Keratinocyte (primary cell): ENCODE data around the gene SBNO2. TPM values are rescaled to one million over a fixed set of nuclear protein-coding genes. Genes with fewer than 3 reads are reported as not detected.

Experiments
- DNase-seq: peaks from one replicate; pipeline ENCODE4 v3.0.0-alpha.2; 2011; ENCODE audit warnings: low read depth, missing footprints, low spot score
- FAIRE-seq: peaks from 2 replicates; lab custom pipeline; 2011; peaks lifted over from hg19 to GRCh38; lab: Jason Lieb, UNC
- H2AFZ ChIP-seq: 2 replicates; pipeline ENCODE4 v1.6.0; 2012; ENCODE audit warnings: low read length, control low read depth, inconsistent platforms; ENCODE audit not compliant: control insufficient read depth
- H3K27ac ChIP-seq: 2 replicates; pipeline ENCODE4 v1.5.1; 2011; ENCODE audit warnings: low read length; ENCODE audit not compliant: control insufficient read depth, insufficient read depth
- H3K27me3 ChIP-seq: 3 replicates; pipeline ENCODE4 v1.6.0; 2011; ENCODE audit warnings: low read length; ENCODE audit not compliant: control insufficient read depth, insufficient read depth; ENCODE audit errors: extremely low read depth
- H3K36me3 ChIP-seq, 2 experiments: 2 replicates in 1 of 2; 3 replicates in 1 of 2; pipeline ENCODE4 v1.5.1; 2011; ENCODE audit warnings: low read length in 2 of 2, mild to moderate bottlenecking in 1 of 2; ENCODE audit not compliant: control insufficient read depth in 2 of 2, insufficient read depth in 2 of 2; ENCODE audit errors: extremely low read depth in 1 of 2
- H3K4me1 ChIP-seq: 3 replicates; pipeline ENCODE4 v1.5.1; 2011; ENCODE audit warnings: low read length; ENCODE audit not compliant: control insufficient read depth, insufficient read depth; ENCODE audit errors: extremely low read depth
- H3K4me2 ChIP-seq: 3 replicates; pipeline ENCODE4 v1.6.0; 2011; ENCODE audit warnings: low read depth, low read length; ENCODE audit not compliant: control insufficient read depth, insufficient read depth; ENCODE audit errors: extremely low read depth
- H3K4me3 ChIP-seq, 3 experiments: fragments of 200-600 bp in 1 of 3; sonication (generic) in 1 of 3; 2 replicates in 2 of 3; 3 replicates in 1 of 3; pipeline ENCODE4 v1.5.1; 2011 to 2016; ENCODE audit warnings: low read length in 3 of 3, mild to moderate bottlenecking in 3 of 3, control low read depth in 2 of 3, inconsistent platforms in 1 of 3, low read depth in 1 of 3, mixed read lengths in 1 of 3, mixed run types in 1 of 3, moderate library complexity in 1 of 3; ENCODE audit not compliant: control insufficient read depth in 2 of 3, insufficient read depth in 2 of 3; ENCODE audit errors: extremely low read depth in 1 of 3
- H3K79me2 ChIP-seq: 2 replicates; pipeline ENCODE4 v1.6.0; 2012; ENCODE audit warnings: low read length; ENCODE audit not compliant: control insufficient read depth, insufficient read depth
- H3K9ac ChIP-seq: 3 replicates; pipeline ENCODE4 v1.6.0; 2011; ENCODE audit warnings: low read length; ENCODE audit not compliant: control insufficient read depth, insufficient read depth; ENCODE audit errors: extremely low read depth
- H3K9me1 ChIP-seq: 3 replicates; pipeline ENCODE4 v1.6.0; 2011; ENCODE audit warnings: low read length; ENCODE audit not compliant: control insufficient read depth, insufficient read depth; ENCODE audit errors: extremely low read depth
- H3K9me3 ChIP-seq: 2 replicates; pipeline ENCODE4 v1.5.1; 2012; ENCODE audit warnings: low read depth, low read length; ENCODE audit not compliant: control insufficient read depth
- H4K20me1 ChIP-seq: 3 replicates; pipeline ENCODE4 v1.6.0; 2011; ENCODE audit warnings: low read length; ENCODE audit not compliant: control insufficient read depth, insufficient read depth; ENCODE audit errors: extremely low read depth
- CTCF ChIP-seq, 3 experiments: IDR thresholded peaks in 1 of 3; conservative IDR thresholded peaks in 1 of 3; optimal IDR thresholded peaks in 1 of 3; 2 replicates in 2 of 3; 3 replicates in 1 of 3; pipeline versions ENCODE3 to v1.5.1; 2011; ENCODE audit warnings: low read length in 3 of 3, mild to moderate bottlenecking in 3 of 3, moderate library complexity in 2 of 3, control low read depth in 1 of 3, inconsistent platforms in 1 of 3; ENCODE audit not compliant: insufficient read depth in 2 of 3; ENCODE audit errors: extremely low read depth in 1 of 3
- EZH2 ChIP-seq: IDR thresholded peaks from one replicate; pipeline ENCODE4 v1.6.1; 2012; ENCODE audit warnings: inconsistent platforms, mild to moderate bottlenecking, low read length, moderate library complexity
- dilution Hi-C: fragments of 300-500 bp; cut with MboI; formaldehyde crosslinking; loops from one replicate; pipeline ENCODE4 v1.7.0; 2020; ENCODE audit warnings: low sequenced_read_pairs; ENCODE audit not compliant: extremely low pct_ligation_motif_present
- polyA plus RNA-seq, 5 experiments: library from polyadenylated mRNA; depleted of rRNA in 3 of 5; stranded (reverse) in 3 of 5; stranded (forward) in 1 of 5; unstranded in 1 of 5; fragments of >200 nt; gene quantifications; 1 replicate in 1 of 5; 2 replicates in 3 of 5; 3 replicates in 1 of 5; pipeline versions ENCODE4 v1.2.1 to v1.2.3, GENCODE V29; 2011 to 2012; ENCODE audit warnings: missing spikeins in 2 of 5, low read depth in 1 of 5, low replicate concordance in 1 of 5

Gene SBNO2
- polyA plus RNA-seq, 1 donor (not counting 4 experiments of a cell fraction or from before 2014, with no cell fraction given): 10.9 TPM

- FAIRE-seq (no peak), DNase-seq (no peak)
- H2AFZ ChIP-seq: no peak overlapping the region
- no peaks in the 10 kb centered on the region for H3K9me1 ChIP-seq
- H3K4me2 ChIP-seq: no peak overlapping the region
- no peak overlapping the region for H3K27ac ChIP-seq
- no peak overlapping the region for H3K9ac ChIP-seq
- TF ChIP-seq EZH2 (no peak), CTCF (optimal IDR thresholded peaks at IDR 0.05 in 1 of 3, IDR thresholded peaks at IDR 0.05 in 1 of 3, conservative IDR thresholded peaks at IDR 0.05 in 1 of 3; ENCODE audit: extremely low read depth in 1 of 3, insufficient read depth in 2 of 3, low read length in 3 of 3) (no peak)
- H3K79me2 ChIP-seq: peaks cover 68% of the 10 kb centered on the region
- H3K27me3 ChIP-seq: no peaks in the 10 kb centered on the region
- H3K4me3 ChIP-seq: no peak overlapping the region
- H3K36me3 ChIP-seq: peaks cover 12 to 17% of the 10 kb centered on the region in 2 experiments
- peaks cover 19% of the 10 kb centered on the region for H3K4me1 ChIP-seq
- peaks cover 6% of the 10 kb centered on the region for H4K20me1 ChIP-seq
- no peaks in the 10 kb centered on the region for H3K9me3 ChIP-seq
- dilution Hi-C loops: no loop called here
These were observed 39.6 kb downstream of the SBNO2 start for GRCh38 chr19:1134431-1134830.

GRCh38 chr19:1133471-1133929, 40.6 kb downstream of the SBNO2 start:
- no peak overlapping the region for H2AFZ ChIP-seq
- no peak overlapping the region for H3K27ac ChIP-seq
- H3K9me3 ChIP-seq: no peaks in the 10 kb centered on the region
- TF ChIP-seq CTCF (optimal IDR thresholded peaks at IDR 0.05 in 1 of 3, IDR thresholded peaks at IDR 0.05 in 1 of 3, conservative IDR thresholded peaks at IDR 0.05 in 1 of 3; ENCODE audit: extremely low read depth in 1 of 3, insufficient read depth in 2 of 3, low read length in 3 of 3): no peak
- TF ChIP-seq EZH2: no peak
- H3K4me2 ChIP-seq: no peak overlapping the region
- no peaks in the 10 kb centered on the region for H3K27me3 ChIP-seq
- dilution Hi-C loops: no loop called here
- DNase-seq: no peak
- H3K9ac ChIP-seq: no peak overlapping the region
- FAIRE-seq: no peak
- no peak overlapping the region for H3K4me3 ChIP-seq
- peaks cover 9% of the 10 kb centered on the region for H4K20me1 ChIP-seq
- no peaks in the 10 kb centered on the region for H3K9me1 ChIP-seq
- H3K79me2 ChIP-seq: peaks cover 70% of the 10 kb centered on the region
- H3K36me3 ChIP-seq: peaks cover 12 to 19% of the 10 kb centered on the region in 2 experiments
- H3K4me1 ChIP-seq: peaks cover 19% of the 10 kb centered on the region
